ENCODE measurements around the gene C10orf90.
"Not testable (repeated sequence)": the region's sequence is repeated elsewhere in the genome, so short reads cannot be mapped to it uniquely, and the experiment has no call there.

Gene C10orf90

GRCh38 chr10:126583552-126584200 lies 86.8 kb downstream of the C10orf90 start:
- DNase-seq (ENCODE audit: low read depth): no peak

- no peak for DNase-seq (ENCODE audit: low read depth)
These were observed 88.8 kb downstream of the C10orf90 start for GRCh38 chr10:126581648-126582046.

- no peak for DNase-seq (ENCODE audit: low read depth)
These were observed 89.4 kb downstream of the C10orf90 start for GRCh38 chr10:126580873-126581647.

- peak; percentile 25 for DNase-seq (ENCODE audit: low read depth)
These were observed 94.2 kb downstream of the C10orf90 start for GRCh38 chr10:126576336-126576735.

GRCh38 chr10:126570621-126571602 lies 99.6 kb downstream of the C10orf90 start:
- peak; percentile 57 for DNase-seq (ENCODE audit: low read depth)

GRCh38 chr10:126570245-126570570 lies 100.3 kb downstream of the C10orf90 start:
- no peak for DNase-seq (ENCODE audit: low read depth)

- peak; percentile 87 for DNase-seq (ENCODE audit: low read depth)
These were observed 100.8 kb downstream of the C10orf90 start for GRCh38 chr10:126569513-126570244.

- DNase-seq (ENCODE audit: low read depth): peak; percentile 13
These were observed 101.6 kb downstream of the C10orf90 start for GRCh38 chr10:126568809-126569385.

GRCh38 chr10:126565871-126566270 lies 104.6 kb downstream of the C10orf90 start:
- no peak for DNase-seq (ENCODE audit: low read depth)

- no peak for DNase-seq (ENCODE audit: low read depth)
These were observed 105.1 kb downstream of the C10orf90 start for GRCh38 chr10:126565441-126565840.

- DNase-seq (ENCODE audit: low read depth): no peak
These were observed 106.1 kb downstream of the C10orf90 start for GRCh38 chr10:126564326-126564888.

GRCh38 chr10:126563361-126563760 lies 107.1 kb downstream of the C10orf90 start:
- DNase-seq (ENCODE audit: low read depth): no peak

GRCh38 chr10:126561921-126562680 lies 108.4 kb downstream of the C10orf90 start:
- no peak for DNase-seq (ENCODE audit: low read depth)

- DNase-seq (ENCODE audit: low read depth): peak; percentile 37
These were observed 109.1 kb downstream of the C10orf90 start for GRCh38 chr10:126561294-126561920.

GRCh38 chr10:126558881-126559280 lies 111.6 kb downstream of the C10orf90 start:
- no peak for DNase-seq (ENCODE audit: low read depth)

GRCh38 chr10:126551202-126551601 lies 119.3 kb downstream of the C10orf90 start:
- no peak for DNase-seq (ENCODE audit: low read depth)

GRCh38 chr10:126550586-126550985 lies 119.9 kb downstream of the C10orf90 start:
- not testable (repeated sequence) for DNase-seq (ENCODE audit: low read depth)

GRCh38 chr10:126549344-126549743 lies 121.1 kb downstream of the C10orf90 start:
- DNase-seq (ENCODE audit: low read depth): no peak

- DNase-seq (ENCODE audit: low read depth): no peak
These were observed 125.9 kb downstream of the C10orf90 start for GRCh38 chr10:126544565-126544964.

Measured in EH (cell line).